Spleen (tissue), 7 donors: ENCODE measurements around the gene SNRPD1.

Source experiments
- CTCF ChIP-seq, 11 experiments: fragments of 200-600 bp in 7 of 11; fragments of 450-650 bp in 4 of 11; sonication (generic) in 4 of 11; IDR thresholded peaks in 8 of 11; conservative IDR thresholded peaks in 3 of 11; 1 replicate in 7 of 11; 2 replicates in 4 of 11; pipeline versions ENCODE4 v1.4.0 to v1.8.0; 2016 to 2021; ENCODE audit warnings: antibody characterized with exemption in 11 of 11, inconsistent platforms in 4 of 11, mild to moderate bottlenecking in 1 of 11
- POLR2A ChIP-seq, 3 donors: fragments of 450-650 bp; IDR thresholded peaks; one replicate each; pipeline ENCODE4 v1.5.1; 2017; ENCODE audit warnings: antibody characterized with exemption in 3 of 3, mild to moderate bottlenecking in 1 of 3
- POLR2AphosphoS5 ChIP-seq, 3 donors: sonication (generic); formaldehyde crosslinking; IDR thresholded peaks; one replicate each; pipeline ENCODE4 v1.5.1; 2017; ENCODE audit warnings: antibody characterized with exemption in 3 of 3
- donor health status: DM: no; HTN: no; CAD: no; lungs with moderate emphysema.
- donor health status: DM: no; HTN: no; CAD: no.
- donor health status: DM: no; HTN: no; CAD: no.

- TF ChIP-seq POLR2A (IDR thresholded peaks at IDR 0.05) = no peak
- TF ChIP-seq CTCF (IDR thresholded peaks at IDR 0.05 in 8 of 11, conservative IDR thresholded peaks at IDR 0.05 in 3 of 11) = no peak
- no peak for TF ChIP-seq POLR2AphosphoS5 (IDR thresholded peaks at IDR 0.05)
Observed at GRCh38 chr18:21672521-21673267, 60.6 kb downstream of the SNRPD1 start.
